HG03280 (cell line): ENCODE measurements around the gene RBM33.
"Not testable (repeated sequence)": the region's sequence is repeated elsewhere in the genome, so short reads cannot be mapped to it uniquely, and the experiment has no call there.

Experiments used
- ATAC-seq: cut with Tn5 transposase; IDR thresholded peaks from one replicate; pipeline ENCODE4 v1.9.1; 2021; ENCODE audit warnings: mild to moderate bottlenecking, moderate library complexity; ENCODE audit not compliant: unreplicated experiment

Gene RBM33

GRCh38 chr7:155662343-155663043, 18.0 kb downstream of the RBM33 start:
- no peak for ATAC-seq

DNA sequence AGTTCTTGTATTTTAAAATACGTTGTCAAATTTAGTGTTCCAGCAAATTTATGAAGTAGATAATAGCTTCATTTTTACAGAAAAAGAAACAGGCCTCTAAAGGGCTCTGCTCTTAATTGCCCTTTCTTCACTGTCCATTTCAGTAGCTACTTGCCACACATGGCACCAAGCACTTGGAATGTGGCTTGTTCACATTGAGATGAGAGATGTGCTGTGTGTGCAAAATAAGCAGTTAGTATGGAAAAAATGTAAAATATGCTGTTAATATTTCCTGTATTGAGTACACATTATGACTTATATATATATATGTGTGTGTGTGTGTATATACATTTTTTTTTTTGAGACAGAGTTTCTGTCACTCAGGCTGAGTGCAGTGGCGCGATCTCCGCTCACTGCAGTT, 19.5 kb downstream of the RBM33 start:
- no peak for ATAC-seq

DNA sequence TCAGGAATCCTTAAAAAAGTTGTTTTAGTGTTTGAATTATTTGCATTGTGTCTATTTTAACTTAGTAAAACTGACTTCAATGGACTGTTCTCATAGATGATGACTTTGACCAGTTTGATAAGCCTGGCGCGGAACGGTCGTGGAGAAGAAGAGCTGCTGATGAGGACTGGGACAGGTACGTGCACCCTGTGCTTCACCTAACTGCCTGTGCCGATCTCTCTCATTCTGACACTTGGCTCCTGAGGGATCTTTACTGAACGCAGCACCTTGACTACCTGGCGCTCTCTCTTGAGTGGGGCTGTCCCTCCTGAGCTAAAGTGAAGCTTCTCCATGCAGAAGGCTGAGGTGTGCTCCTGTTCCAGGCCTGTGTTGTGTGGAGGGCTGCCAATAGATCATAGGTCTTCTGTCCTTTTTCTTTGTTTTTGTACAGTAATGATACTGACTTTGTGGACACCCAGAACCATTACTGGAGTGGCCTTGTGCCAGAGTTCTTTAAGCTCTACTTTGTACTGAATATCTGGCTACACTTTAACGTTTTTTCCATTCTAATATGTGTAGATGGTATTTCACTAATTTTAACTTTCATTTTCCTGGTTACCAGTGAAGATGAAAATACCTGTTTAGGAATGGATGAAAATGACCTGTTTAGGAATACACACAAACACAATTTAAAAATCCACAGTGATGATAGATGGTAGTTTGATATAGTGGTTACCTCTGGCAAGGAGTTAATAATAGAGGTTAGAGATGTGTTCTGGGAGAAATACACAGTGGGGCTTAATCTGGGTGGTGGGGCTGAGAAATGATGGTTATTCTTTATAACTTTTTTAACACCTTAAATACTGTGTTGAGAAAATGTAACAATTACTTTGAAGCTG, 20.9 kb downstream of the RBM33 start:
- ATAC-seq = no peak

- ATAC-seq = no peak
Observed at GRCh38 chr7:155665957-155666287, 21.5 kb downstream of the RBM33 start.

DNA sequence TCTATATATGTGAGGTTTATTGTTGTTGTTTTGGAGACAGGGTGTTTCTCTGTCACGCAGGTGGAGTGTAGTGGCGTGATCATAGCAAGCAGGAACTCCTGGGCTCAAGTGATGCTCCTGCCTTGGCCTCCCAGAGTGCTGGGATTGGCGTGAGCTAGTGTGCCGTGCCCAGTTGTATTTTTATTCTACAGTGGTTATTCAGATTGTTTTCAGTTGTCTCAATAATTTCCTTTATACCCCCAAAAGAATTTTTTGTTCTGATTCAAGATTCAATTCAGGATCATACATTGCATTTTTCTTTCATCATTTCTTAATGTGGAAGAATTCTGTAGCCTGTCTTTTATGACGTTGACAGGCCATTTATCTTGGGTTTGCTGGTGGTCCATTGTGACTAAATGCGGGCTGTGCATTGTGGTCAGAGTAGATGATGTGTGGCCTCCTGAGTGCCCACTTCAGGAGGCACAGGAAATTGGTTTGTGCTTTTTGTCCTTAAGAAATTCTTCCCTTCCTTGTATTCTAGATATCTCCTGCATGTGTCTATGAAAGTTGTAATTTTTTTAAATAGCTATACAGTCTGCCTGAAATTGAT, 22.9 kb downstream of the RBM33 start:
- no peak for ATAC-seq

- no peak for ATAC-seq
Observed at GRCh38 chr7:155669717-155670505, 25.4 kb downstream of the RBM33 start.

DNA sequence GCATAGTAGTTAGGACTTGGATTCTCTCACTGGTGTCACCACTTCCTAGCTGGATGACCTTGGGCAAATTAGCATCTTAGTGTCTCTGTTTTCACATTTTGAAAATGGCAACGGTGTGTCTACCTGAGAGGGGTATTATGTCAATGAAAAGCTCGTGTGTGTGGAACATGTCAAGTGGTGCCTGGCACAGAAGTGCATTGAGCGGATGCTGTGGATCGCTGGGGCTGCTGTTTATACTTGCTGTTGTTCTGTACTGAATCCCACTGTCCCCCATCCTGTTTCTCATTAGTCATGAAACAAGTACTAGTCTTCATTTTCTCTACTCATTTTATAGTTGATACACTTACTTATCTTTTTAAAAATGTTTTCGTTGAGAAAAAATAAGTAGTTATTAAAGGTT, 26.1 kb downstream of the RBM33 start:
- no peak for ATAC-seq

- ATAC-seq = no peak
Observed at GRCh38 chr7:155674556-155674955, 30.1 kb downstream of the RBM33 start.

DNA sequence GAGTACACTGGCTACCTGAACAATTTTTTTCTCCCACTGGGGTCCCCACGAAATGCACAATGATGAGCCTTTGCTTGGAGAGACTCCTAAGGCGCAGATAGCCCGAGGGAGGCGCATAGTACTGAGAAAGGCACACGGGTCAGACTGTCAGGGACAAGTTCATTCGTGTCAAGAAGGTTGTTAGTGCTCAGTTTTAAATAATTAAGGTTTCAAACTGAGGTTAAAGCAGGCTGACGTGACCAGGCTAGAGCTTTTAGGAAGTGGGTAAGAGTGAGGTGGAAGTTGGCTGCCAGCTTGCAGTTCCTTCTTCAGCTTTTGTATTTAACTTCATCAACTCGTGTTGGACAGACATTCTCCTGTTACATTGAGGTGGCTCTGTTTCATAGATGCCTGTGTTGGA, 31.6 kb downstream of the RBM33 start:
- ATAC-seq = no peak

DNA sequence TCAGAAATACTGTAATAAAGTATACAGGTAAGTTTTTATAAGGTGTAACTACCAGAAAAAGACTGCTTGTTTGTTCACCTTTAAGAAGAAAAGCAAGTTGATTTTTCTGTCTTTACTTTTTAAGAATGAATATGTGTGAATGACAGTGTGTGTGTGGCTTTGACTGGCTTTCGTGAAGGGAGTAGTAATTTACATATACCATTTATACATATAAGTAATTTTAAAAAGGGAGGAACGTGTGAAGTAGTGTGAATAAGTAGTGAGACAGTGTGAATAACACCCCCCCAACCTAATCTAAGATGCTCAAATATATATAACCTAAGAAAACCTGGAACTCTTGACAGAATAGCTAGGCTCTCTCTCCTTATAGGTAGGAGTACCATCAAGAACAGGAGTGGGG, 33.2 kb downstream of the RBM33 start:
- no peak for ATAC-seq

DNA sequence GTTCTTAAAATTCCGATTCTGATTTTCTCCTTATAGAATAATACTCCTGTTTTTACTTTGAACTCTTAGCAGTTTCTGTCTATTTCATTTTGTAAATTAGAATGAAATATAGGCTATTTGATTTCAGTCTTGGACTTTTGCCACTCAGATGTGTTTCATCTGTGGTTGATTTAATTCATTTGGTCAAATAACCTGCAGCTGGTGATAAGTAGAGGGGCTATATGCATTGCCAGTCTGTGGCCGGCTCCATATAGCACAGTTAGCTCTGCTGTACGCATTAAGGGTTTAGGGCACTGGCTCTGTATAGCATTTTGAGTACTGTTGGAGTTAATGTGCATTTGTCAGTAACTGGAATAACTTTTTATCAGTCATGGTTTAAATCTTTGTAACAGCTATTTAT, 35.7 kb downstream of the RBM33 start:
- no peak for ATAC-seq

GRCh38 chr7:155680864-155681263, 36.4 kb downstream of the RBM33 start:
- ATAC-seq = no peak

DNA sequence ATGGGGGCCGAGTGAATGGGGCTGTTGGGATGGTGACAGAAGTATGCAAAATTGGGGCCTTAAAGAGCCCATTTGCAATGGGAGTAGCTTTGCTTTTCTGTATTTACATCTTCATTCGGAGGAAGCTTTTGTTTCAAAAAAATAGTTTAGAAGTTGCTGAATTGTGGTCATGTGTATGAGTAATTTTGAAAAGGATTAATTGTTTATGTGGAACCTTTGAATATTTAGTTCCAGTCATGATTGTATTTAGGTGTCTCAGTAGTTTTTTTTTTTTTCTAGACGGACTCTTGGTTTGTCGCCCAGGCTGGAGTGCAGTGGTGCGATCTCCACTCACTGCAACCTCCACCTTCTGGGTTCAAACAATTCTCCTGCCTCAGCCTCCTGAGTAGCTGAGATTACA, 37.2 kb downstream of the RBM33 start:
- no peak for ATAC-seq

GRCh38 chr7:155682484-155682883, 38.0 kb downstream of the RBM33 start:
- no peak for ATAC-seq

GRCh38 chr7:155683098-155683497, 38.6 kb downstream of the RBM33 start:
- no peak for ATAC-seq

DNA sequence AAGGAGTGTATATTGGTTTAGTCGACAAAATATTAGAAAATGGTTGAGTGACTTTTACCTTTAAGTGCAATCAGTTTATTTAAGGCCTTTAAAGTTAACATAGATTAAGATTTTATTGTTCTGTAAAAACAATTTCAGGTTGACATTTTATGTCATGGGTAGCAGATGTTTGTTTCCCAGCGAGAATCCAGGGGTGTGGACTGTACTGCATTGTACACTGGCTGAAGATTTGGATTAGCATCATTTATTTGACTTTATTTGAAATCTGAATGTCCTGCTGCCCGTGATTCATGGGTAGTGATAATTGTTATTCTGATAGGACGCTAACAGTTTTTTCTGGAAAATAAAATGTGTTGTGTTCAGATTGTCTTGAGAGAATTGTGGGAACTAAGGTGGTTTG, 39.3 kb downstream of the RBM33 start:
- no peak for ATAC-seq

DNA sequence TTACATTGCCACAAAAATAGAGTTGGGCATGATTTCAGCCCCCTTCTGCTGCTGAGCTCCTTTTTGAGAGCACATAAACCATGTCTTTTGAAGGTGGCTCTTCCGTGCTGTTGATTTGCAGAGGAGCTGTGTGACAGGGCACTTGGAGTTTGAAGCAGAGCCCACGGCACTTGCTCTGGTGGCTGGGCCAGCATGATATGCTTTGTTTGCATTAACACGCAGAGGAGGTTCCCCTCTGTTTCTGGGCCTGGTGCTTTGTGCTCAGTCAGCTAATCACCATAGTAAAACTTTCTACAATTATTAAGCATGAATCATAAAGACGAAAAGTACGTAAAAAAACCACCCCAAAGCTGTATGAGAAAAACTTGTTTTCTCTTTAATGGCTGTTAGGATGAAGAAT, 40.1 kb downstream of the RBM33 start:
- ATAC-seq = no peak

GRCh38 chr7:155685070-155685790, 40.8 kb downstream of the RBM33 start:
- peak; percentile 45 for ATAC-seq

GRCh38 chr7:155685791-155686160, 41.3 kb downstream of the RBM33 start:
- no peak for ATAC-seq

GRCh38 chr7:155686620-155687324, 42.3 kb downstream of the RBM33 start:
- ATAC-seq = not testable (repeated sequence)
